ENCODE data around the gene NRXN3. TPM values are rescaled to one million over a fixed set of nuclear protein-coding genes. Genes with fewer than 3 reads are reported as not detected.

Gene NRXN3
- total RNA-seq, 1 experiment from 2014 or later = not detected

- Histone ChIP-seq H2AFZ (ENCODE audit: low read depth, low read length, poor library complexity, severe bottlenecking) (no peak overlapping the region), H3K27ac (ENCODE audit: low read depth, low read length) (no peak overlapping the region), H3K4me2 (ENCODE audit: low read length) (no peak overlapping the region), H4K20me1 (ENCODE audit: insufficient read depth) (no peaks in the 10 kb centered on the region), H3K4me3 (replicated peaks in 1 of 2; ENCODE audit: low read depth in 1 of 2, low read length in 2 of 2) (no peak overlapping the region), H3K9ac (ENCODE audit: low read length) (no peak overlapping the region), H3K79me2 (ENCODE audit: insufficient read depth, low read length) (no peaks in the 10 kb centered on the region), H3K27me3 (ENCODE audit: insufficient read depth, low read length) (no peaks in the 10 kb centered on the region), H3K4me1 (ENCODE audit: control insufficient read depth in 1 of 2, insufficient read depth in 2 of 2, low read length in 2 of 2) (no peaks in the 10 kb centered on the region), H3K9me3 (ENCODE audit: control insufficient read depth in 1 of 2, insufficient read depth in 1 of 2, low read depth in 1 of 2, low read length in 2 of 2) (peaks cover 0 to 5% of the 10 kb centered on the region in 2 experiments; a peak in 2 of 4 replicates), H3K9me2 (ENCODE audit: insufficient read depth) (no peaks in the 10 kb centered on the region), H3K36me3 (ENCODE audit: control insufficient read depth in 1 of 2, insufficient read depth in 2 of 2, low read length in 2 of 2) (no peaks in the 10 kb centered on the region)
- TF ChIP-seq YY1 (IDR thresholded peaks at IDR 0.05; ENCODE audit: extremely low read depth, insufficient replicate concordance, low read depth, low read length) (no peak), FOSL1 (IDR thresholded peaks at IDR 0.05; ENCODE audit: low read depth) (no peak), CTCF (IDR thresholded peaks at IDR 0.05 in 2 of 3, conservative IDR thresholded peaks at IDR 0.05 in 1 of 3; ENCODE audit: borderline replicate concordance in 1 of 3, insufficient read depth in 1 of 3, low read depth in 2 of 3, low read length in 2 of 3) (no peak), POLR2A (IDR thresholded peaks at IDR 0.05; ENCODE audit: borderline replicate concordance, extremely low read depth, insufficient read depth, insufficient read length) (no peak), EZH2phosphoT487 (IDR thresholded peaks at IDR 0.05; ENCODE audit: borderline replicate concordance) (no peak), TCF7L2 (IDR thresholded peaks at IDR 0.05; ENCODE audit: borderline replicate concordance, extremely low read depth, insufficient read depth, insufficient read length) (no peak), CBX3 (IDR thresholded peaks at IDR 0.05; ENCODE audit: low read depth) (no peak), ZFX (IDR thresholded peaks at IDR 0.05) (no peak), ZBTB33 (IDR thresholded peaks at IDR 0.05; ENCODE audit: extremely low read depth, insufficient replicate concordance, low read length) (no peak), CEBPB (IDR thresholded peaks at IDR 0.05; ENCODE audit: low read depth) (no peak), ATF3 (IDR thresholded peaks at IDR 0.05) (no peak), JUND (IDR thresholded peaks at IDR 0.05) (no peak)
- ChIA-PET RAD21 (ENCODE audit: low non-redundant PET in 1 of 2, low total read pairs in 2 of 2, uncharacterized antibody in 2 of 2, unreplicated experiment in 2 of 2) (no interaction called here), CTCF (no interaction called here), POLR2A (no interaction called here)
- ATAC-seq (no peak), DNase-seq (ENCODE audit: low read depth, low spot score) (no peak)
- intact Hi-C loops (cut with micrococcal nuclease) = loop anchor here (5.0 kb wide), 1 partner anchor 1840 kb away; no protein-coding TSS in a partner anchor
- BruUV-seq (replicated peaks) = no TSS peak
These were observed 841.7 kb downstream of the NRXN3 start for GRCh38 chr14:79011920-79012204.

Data from HCT116 (cell line).